HG02970 (cell line): ENCODE data around the gene INSR.

Experiments
- ATAC-seq: cut with Tn5 transposase; IDR thresholded peaks from one replicate; pipeline ENCODE4 v1.9.1; 2021; ENCODE audit warnings: mild to moderate bottlenecking, moderate library complexity, moderate number of reproducible peaks; ENCODE audit not compliant: unreplicated experiment, low FRiP score

Gene INSR

GRCh38 chr19:7197760-7198696, 96.2 kb downstream of the INSR start:
- peak; percentile 75 for ATAC-seq

DNA sequence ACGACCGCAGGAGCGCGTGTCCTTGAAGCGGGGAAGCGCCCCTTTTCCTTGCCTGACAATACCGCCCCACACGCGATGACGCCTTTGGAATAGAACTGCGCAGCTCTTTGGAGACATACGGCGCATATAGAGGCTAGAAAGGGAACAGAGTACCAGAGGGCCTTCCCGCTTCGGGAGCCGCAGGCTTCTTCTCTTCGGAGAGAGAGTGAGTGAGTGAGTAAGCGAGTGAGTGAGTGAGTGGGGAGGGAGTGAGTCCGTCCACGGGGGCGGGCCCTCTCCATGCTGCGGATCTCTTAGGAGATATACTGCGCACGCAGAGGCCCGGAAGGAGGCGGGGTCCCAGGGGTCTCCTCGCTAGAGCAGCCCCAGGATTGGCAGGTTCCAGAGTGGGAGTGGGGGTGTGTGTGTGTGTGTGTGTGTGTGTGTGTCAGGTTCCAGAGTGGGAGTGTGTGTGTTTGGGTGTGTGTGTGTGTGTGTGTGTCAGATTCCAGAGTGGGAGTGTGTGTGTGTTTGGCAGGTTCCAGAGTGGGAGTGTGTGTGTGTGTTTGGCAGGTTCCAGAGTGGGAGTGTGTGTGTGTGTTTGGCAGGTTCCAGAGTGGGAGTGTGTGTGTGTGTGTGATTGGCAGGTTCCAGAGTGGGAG, 97.0 kb downstream of the INSR start:
- ATAC-seq: peak; percentile 53

DNA sequence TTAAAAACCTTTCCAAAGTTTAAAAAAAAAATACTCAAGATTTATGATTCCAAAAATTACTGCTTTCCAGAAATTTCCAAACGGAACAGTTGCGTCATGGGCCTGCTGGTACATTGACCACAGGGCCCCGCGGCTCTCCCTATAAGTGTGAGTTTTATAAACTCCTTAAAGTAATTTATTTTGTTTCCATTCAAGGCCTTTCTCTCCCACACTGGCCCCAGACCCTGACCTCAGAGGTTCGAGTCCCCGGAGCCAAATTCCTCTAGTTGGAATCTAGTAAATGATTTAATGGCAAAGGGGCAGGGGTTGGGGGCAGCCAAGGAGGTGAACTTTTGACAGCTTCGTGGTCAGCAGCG, 97.5 kb downstream of the INSR start:
- no peak for ATAC-seq

DNA sequence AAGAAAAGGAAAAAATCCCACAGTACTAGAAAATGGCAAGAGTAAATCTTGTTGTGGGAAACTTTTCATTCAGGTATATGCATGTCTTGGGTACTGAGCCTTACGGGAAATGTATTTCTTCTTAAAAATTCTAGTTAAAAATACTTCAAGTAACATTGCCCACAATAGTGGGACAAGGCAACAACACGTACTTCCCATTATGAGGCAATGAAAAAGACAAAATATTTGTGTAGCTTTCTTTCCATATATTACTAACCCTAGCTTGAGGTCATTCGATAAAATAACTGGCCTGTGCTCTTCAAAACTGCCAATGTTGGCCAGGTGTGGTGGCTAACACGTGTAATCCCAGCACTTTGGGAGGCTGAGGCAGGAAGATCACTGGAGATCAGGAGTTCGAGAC, 99.2 kb downstream of the INSR start:
- ATAC-seq: no peak

DNA sequence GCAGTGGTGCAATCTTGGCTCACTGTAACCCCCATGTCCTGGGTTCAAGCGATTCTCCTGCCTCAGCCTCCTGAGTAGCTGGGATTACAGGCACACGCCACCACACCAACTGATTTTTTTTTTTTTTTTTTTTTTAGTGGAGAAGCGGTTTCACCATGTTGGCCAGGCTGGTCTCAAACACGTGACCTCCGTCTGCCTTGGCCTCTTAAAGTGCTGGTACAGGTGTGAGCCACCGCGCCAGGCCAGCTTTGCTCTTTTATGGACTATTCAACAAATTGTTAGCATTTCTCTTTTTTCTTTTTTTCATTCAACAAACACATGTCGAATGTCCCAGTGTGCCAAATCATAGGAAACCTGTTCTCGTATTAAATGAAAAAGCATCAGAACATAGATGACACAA, 99.6 kb downstream of the INSR start:
- no peak for ATAC-seq

DNA sequence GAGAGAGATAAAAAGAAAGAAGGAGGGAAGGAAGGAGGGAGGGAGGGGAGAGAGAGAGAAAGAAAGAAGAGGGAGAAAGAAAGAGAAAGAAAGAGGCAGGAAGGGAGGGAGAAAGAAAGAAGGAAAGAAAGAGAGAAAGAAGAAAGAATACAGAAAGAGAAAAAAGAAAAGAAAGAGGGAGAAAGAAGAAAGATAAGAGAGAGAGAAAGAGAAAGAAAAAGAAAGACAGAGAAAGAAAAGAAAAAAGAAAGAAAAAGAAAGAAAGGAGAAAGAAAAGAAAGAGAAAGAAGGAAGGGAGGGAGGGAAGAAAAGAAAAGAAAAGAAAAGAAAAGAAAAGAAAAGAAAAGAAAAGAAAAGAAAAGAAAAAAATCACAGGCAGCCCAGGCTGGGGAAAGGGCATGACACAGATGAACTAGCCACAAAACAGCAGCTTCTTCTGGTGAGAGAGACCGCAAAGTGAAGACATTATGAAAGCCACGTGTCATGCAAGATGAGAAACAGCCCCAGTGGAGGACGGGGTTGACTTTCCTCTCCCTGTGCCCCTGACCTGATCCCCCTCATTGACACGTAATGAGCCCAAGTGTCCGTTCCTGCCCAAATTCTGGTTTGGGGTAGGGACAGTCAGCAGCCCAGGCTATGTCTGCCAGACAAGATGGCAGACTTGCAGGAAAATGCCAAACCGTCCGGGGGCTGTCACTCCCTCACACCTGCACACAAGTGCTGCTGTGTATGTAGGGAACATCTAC, 102.1 kb downstream of the INSR start:
- ATAC-seq: no peak

GRCh38 chr19:7188698-7189629, 105.2 kb downstream of the INSR start:
- no peak for ATAC-seq

GRCh38 chr19:7187605-7188339, 106.4 kb downstream of the INSR start:
- no peak for ATAC-seq

DNA sequence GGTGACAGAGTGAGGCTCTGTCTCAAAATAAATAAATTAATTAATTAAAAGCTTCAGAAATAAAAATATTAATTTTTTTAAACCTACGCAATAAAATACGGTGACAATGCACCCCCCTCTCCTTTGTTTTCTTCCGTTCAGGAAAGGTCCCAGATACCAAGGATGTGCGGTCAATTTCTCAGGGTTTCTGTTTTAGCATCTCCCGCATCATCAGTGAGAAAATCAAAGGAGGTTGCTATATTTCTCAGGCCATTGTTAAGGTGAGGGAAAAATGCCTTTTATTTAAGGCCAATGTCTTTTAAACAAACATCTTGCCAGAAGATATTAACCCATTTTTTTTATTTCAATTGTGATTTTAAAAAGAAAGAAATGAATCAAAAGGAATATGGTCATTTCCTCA, 111.7 kb downstream of the INSR start:
- no peak for ATAC-seq

DNA sequence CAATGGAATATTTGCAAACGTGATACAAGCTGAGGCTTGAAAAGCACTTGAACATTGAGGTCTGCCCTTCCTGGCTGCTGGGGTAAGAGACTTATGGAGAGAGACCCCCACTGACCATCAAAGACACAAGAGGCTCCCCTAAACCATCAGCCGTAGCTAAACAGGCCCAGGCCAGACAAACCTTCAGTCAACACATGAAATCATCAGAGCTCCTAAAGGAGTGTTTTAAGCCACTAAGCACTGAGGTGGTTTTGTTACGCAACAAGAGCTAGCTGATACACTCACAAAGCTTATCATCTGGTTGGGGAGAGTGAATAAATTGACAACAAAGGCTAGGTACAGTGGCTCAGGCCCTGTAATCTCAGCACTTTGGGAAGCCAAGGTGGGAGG, 114.3 kb downstream of the INSR start:
- no peak for ATAC-seq

DNA sequence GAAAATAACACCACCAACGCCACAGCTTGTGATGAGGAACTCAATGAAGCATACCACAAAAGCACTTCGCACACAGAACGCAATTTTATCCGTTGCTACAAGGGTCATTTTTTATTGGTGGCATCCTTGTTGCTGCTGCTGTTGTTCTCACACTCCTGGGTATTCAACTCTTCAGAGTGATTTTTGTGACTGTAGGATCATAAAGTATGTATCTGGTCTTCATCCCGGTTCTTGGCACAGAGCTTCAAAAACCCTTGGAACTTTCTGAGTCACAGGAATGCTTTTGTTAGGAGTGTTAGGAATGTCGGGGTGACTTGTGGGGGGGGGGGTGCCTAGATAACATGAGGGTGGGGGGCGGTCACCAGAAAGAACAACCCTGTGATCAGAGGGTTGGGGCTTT, 116.3 kb downstream of the INSR start:
- ATAC-seq: no peak

DNA sequence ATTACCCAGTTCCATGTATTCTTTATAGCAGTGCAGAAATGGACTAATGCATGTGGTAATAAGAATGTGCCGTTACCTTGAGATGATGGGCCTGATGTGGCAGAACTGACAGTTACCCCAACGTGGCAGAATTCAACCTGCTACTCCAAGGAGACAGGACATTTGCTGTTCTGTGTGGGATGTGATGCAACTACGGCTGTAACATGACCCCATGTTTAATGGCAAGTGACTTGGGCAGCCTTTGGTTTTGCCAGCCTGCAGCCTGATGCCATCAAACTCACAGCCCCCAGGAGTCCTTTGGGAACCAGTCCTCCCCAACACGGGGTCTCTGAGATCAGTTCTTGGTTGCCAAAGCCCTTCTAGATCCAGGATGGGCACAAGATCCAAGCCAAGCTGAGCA, 117.4 kb downstream of the INSR start:
- ATAC-seq: no peak

DNA sequence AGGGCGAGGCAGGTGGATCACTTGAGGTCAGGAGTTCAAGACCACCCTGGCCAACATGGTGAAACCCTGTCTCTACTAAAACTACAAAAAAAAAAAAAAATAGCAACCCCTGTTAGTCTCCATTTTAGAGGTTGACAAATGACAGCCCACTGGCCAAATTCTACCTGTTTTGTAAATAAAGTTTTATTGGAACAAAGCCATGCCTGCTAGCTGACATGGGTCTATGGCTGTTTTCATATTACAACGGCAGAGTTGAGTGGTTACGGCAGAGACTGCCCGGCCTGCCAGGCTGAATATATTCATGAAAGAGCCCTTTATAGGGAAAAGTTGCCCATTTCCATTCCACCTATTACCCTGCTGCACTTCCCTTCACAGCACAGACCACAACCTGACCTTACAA, 121.4 kb downstream of the INSR start:
- no peak for ATAC-seq

DNA sequence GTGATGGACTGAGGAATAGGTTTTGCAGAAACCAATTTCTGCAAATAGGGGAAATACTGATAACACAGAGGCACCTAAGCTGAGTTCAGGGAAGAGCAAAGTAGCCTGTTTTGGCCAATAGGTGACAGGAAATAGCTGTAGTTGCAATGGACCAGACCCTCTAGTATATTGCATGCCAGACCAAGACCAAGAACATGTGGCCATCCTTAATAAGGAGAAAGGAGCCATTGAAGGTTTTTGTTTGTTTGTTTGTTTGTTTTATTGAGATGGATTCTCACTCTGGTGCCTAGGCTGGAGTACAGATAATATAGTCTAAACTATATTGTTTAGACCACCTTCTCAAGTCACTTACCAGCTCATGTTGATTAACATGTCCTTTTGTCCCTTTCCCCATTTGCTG, 123.2 kb downstream of the INSR start:
- no peak for ATAC-seq

DNA sequence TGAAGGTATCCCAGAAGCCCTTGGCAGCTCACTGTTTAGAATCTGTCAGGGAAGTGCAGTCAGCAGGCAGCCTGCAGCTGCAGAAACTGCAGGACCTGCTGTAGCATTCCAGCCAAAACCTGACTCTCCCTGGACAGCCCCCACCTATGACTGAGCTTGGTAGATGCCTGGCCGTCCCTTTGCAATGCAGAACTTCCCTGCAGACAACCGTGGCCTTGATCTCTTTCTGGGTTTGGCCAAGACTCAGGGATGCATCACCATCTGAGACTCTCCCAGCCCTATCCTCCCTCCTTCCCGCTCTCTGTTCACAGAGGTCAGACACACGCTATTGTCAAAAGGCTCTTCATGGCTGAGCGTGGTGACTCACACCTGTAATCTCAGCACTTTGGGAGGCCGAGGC, 125.3 kb downstream of the INSR start:
- ATAC-seq: no peak

DNA sequence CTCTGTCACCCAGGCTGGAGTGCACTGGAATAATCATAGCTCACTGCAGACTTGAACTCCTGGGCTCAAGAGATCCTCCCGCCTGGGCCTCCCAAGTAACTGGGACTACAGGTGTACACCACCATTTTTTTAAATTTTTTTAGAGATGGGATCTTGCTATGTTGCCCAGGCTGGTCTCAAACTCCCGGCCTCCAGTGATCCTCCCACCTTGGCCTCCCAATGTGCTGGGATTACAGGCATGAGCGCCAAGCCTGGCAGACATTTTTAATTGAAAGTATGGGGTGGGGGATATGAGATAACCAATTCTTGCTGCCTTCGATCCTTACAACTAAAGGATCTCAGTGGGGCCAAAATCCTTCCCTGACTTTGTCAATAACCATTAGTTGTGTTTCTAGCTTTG, 132.9 kb downstream of the INSR start:
- no peak for ATAC-seq

DNA sequence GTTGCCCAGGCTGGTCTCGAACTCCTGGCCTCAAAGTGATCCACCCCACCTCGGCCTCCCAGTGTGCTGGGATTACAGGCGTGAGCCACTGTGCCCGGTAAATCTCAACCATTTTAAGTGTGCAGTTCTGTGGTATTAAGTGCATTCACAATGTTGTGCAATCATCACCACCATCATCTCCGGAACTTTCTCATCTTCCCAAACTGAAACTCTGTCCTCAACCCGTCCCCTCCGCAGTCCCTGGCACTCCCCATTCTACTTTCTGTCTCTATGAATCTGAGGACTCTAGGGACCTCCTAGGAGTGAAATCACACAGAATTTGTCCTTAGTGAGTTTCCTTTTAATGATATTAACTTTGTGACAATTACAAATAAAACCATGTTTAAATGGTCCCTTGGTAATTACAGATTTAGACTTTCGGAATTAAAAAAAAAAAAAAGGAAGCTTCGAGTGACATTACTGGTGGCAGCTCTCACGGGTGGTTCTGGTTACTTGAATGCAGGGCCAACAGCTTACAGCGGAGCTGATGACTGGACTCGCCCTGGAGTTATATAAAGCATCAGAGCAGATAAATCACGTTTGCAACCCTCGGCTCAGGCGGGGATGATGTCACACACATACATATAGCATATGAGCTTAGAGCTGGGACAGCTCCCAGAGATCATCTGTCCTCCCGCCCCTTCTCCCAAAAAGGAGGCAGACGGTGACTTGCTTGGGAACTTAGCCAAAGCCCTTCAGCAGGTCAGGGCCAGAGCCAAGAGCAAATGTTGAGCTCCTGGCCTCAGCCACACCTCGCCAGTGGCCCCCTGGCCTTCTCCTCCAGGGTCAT, 134.9 kb downstream of the INSR start:
- ATAC-seq: no peak

DNA sequence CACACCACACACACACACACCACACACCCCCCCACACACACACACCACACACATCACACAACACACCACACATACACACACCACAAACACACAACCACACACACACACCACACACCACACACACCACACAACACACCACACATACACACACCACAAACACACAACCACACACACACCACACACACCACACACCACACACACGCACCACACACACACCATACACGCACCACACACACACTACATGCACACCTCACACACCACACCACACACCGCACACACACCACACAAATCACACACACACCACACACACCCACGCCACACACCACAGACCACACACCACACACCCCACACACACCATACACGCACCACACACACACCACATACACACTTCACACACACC, 141.2 kb downstream of the INSR start:
- ATAC-seq: no peak

- ATAC-seq: no peak
Observed at GRCh38 chr19:7152568-7152967, 141.6 kb downstream of the INSR start.
